SK-N-SH (cell line): ENCODE results near the gene BDKRB2. TPM values are rescaled to one million over a fixed set of nuclear protein-coding genes. Genes with fewer than 3 reads are reported as not detected.

ENCODE experiments used
- CTCF ChIA-PET: fragments of 300-600, 350-600 bp; formaldehyde crosslinking; extraction: SDS; loops from one replicate; lab custom pipeline; 2021; lab: Yijun Ruan, JAX
- POLR2A ChIA-PET: fragments of 350-600 bp; sonication (Branson Sonifier 250); formaldehyde crosslinking; extraction: SDS; loops from one replicate; lab custom pipeline; 2020; ENCODE audit warnings: antibody characterized with exemption, inconsistent platforms; lab: Yijun Ruan, JAX
- DNase-seq: peaks from one replicate; pipeline ENCODE4 v3.0.0; 2012
- H2AFZ ChIP-seq: fragments of 200-600 bp; sonication (generic); 2 replicates; pipeline ENCODE4 v1.8.1; 2016; ENCODE audit warnings: antibody characterized with exemption, mild to moderate bottlenecking, low read depth
- H3F3A ChIP-seq: fragments of 200-600 bp; sonication (generic); replicated peaks from 2 replicates; pipeline ENCODE3; 2016; ENCODE audit warnings: antibody characterized with exemption, mild to moderate bottlenecking; ENCODE audit not compliant: insufficient read depth
- H3K27ac ChIP-seq, 2 experiments: fragments of 200-500 bp in 1 of 2; fragments of 200-600 bp in 1 of 2; sonication (Bioruptor generic) in 1 of 2; sonication (generic), shearing (Covaris generic) in 1 of 2; 2 replicates each; pipeline versions ENCODE4 v1.5.1 to v1.6.1; 2014 to 2016; ENCODE audit warnings: low read depth in 2 of 2, inconsistent platforms in 1 of 2, low read length in 1 of 2, mild to moderate bottlenecking in 1 of 2, mixed read lengths in 1 of 2
- H3K27me3 ChIP-seq: fragments of 200-600 bp; sonication (generic), shearing (Covaris generic); 2 replicates; pipeline ENCODE4 v1.6.1; 2016; ENCODE audit warnings: mixed run types; ENCODE audit not compliant: insufficient read depth
- H3K36me3 ChIP-seq, 2 experiments: fragments of 200-500 bp in 1 of 2; fragments of 200-600 bp in 1 of 2; sonication (Bioruptor generic) in 1 of 2; sonication (generic) in 1 of 2; replicated peaks in 1 of 2; 2 replicates each; pipeline versions ENCODE3 to v1.5.1; 2014 to 2016; ENCODE audit warnings: low read length in 1 of 2, mild to moderate bottlenecking in 1 of 2; ENCODE audit not compliant: insufficient read depth in 2 of 2, control insufficient read depth in 1 of 2
- H3K4me1 ChIP-seq, 2 experiments: fragments of 200-500 bp in 1 of 2; fragments of 200-600 bp in 1 of 2; sonication (Bioruptor generic) in 1 of 2; sonication (generic), shearing (Covaris generic) in 1 of 2; 2 replicates each; pipeline versions ENCODE4 v1.5.1 to v1.6.1; 2014 to 2016; ENCODE audit warnings: low read depth in 1 of 2, low read length in 1 of 2, mixed run types in 1 of 2; ENCODE audit not compliant: insufficient read depth in 2 of 2, control insufficient read depth in 1 of 2
- H3K4me2 ChIP-seq: fragments of 200-600 bp; sonication (generic), shearing (Covaris generic); 2 replicates; pipeline ENCODE4 v1.6.1; 2017; ENCODE audit warnings: mixed run types
- H3K4me3 ChIP-seq, 2 experiments: fragments of 200-500 bp in 1 of 2; fragments of 200-600 bp in 1 of 2; sonication (Bioruptor generic) in 1 of 2; sonication (generic), shearing (Covaris generic) in 1 of 2; 2 replicates each; pipeline versions ENCODE4 v1.5.1 to v1.8.1; 2014 to 2016; ENCODE audit warnings: low read depth in 2 of 2, inconsistent platforms in 1 of 2, low read length in 1 of 2, mild to moderate bottlenecking in 1 of 2, mixed read lengths in 1 of 2, moderate library complexity in 1 of 2
- H3K79me2 ChIP-seq: fragments of 200-600 bp; sonication (generic); 2 replicates; pipeline ENCODE4 v1.8.1; 2017; ENCODE audit warnings: mild to moderate bottlenecking; ENCODE audit not compliant: insufficient read depth
- H3K9ac ChIP-seq: fragments of 200-600 bp; sonication (generic); 2 replicates; pipeline ENCODE4 v1.6.1; 2017; ENCODE audit warnings: mixed run types
- H3K9me2 ChIP-seq: fragments of 200-600 bp; sonication (generic); 2 replicates; pipeline ENCODE4 v1.6.1; 2017; ENCODE audit warnings: mixed run types
- H3K9me3 ChIP-seq: fragments of 200-600 bp; sonication (generic); 2 replicates; pipeline ENCODE4 v1.6.1; 2017; ENCODE audit warnings: mixed run types, mild to moderate bottlenecking, moderate library complexity
- H4K20me1 ChIP-seq: fragments of 200-600 bp; sonication (generic); 2 replicates; pipeline ENCODE4 v1.6.1; 2017; ENCODE audit warnings: mild to moderate bottlenecking, mixed run types; ENCODE audit not compliant: insufficient read depth
- EP300 ChIP-seq, 2 experiments: IDR thresholded peaks; 2 replicates each; pipeline versions ENCODE4 v1.4.0 to v1.6.1; 2012; ENCODE audit warnings: borderline replicate concordance in 1 of 2, low read depth in 1 of 2, low read length in 1 of 2
- FOSL2 ChIP-seq: IDR thresholded peaks from 2 replicates; pipeline ENCODE4 v1.4.0; 2012; ENCODE audit warnings: low read depth, mild to moderate bottlenecking, moderate library complexity, borderline replicate concordance
- MEF2A ChIP-seq: IDR thresholded peaks from 2 replicates; pipeline ENCODE4 v1.4.0; 2012; ENCODE audit warnings: low read depth, borderline replicate concordance
- WGBS: methylation state at CpG from one replicate; pipeline ENCODE4 v1.1.6; 2017; ENCODE audit warnings: low lambda C conversion rate; 5-methylcytosine and 5-hydroxymethylcytosine counted together
- polyA plus RNA-seq, 3 experiments: library from polyadenylated mRNA; depleted of rRNA; stranded (reverse); fragments of >200 nt; gene quantifications; 2 replicates each; pipeline ENCODE4 v1.2.3, GENCODE V29; 2012
- TF ChIP-seq, protein P1 (sequence below): fragments of 150-350 bp; IDR thresholded peaks from 2 replicates; pipeline ENCODE4 v1.6.1; 2017; ENCODE audit warnings: antibody characterized with exemption, low read length, low read depth, borderline replicate concordance

Gene BDKRB2
- polyA plus RNA-seq, 1 of the 3 experiments (the other 2 are of a cell fraction), result 4.8 TPM

DNA sequence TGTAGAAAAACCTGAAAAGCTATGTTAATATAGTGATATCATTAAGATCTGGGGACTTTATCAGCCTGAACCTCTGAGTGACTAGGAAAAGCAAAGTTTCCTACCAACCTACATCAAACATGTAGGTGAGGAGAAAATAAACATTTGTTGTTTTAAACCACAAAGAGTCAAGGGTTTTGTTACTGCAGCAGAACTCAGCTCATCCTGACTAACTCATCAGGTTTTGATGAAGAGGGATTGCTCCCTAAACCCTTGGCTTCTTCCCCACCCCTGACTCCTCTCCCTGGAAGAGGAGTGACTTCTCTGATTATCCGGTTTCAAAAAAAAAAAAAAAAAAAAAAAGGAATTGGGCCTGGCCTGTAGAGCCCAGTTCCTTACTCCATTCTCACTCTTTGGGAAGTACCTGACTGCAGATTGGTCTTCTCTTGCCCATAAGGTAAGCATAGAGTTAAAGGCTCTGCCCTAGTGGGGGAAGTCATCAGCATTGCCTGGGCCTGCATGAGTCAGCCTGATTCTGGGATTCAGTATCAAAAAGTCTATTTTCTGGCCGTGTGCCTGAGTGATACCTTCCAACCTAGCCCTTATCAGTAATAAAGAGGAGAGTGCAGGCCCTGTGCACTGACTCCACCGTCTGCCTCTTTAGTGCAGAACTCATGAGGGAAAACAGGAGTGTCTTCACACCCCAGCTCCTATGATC lies 68.3 kb downstream of the BDKRB2 start (continued):
- peak; percentile 68; the same call in 1 of the 2 replicates for TF ChIP-seq FOSL2
- TF ChIP-seq, protein P1, sequence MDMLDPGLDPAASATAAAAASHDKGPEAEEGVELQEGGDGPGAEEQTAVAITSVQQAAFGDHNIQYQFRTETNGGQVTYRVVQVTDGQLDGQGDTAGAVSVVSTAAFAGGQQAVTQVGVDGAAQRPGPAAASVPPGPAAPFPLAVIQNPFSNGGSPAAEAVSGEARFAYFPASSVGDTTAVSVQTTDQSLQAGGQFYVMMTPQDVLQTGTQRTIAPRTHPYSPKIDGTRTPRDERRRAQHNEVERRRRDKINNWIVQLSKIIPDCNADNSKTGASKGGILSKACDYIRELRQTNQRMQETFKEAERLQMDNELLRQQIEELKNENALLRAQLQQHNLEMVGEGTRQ, result no peak

DNA sequence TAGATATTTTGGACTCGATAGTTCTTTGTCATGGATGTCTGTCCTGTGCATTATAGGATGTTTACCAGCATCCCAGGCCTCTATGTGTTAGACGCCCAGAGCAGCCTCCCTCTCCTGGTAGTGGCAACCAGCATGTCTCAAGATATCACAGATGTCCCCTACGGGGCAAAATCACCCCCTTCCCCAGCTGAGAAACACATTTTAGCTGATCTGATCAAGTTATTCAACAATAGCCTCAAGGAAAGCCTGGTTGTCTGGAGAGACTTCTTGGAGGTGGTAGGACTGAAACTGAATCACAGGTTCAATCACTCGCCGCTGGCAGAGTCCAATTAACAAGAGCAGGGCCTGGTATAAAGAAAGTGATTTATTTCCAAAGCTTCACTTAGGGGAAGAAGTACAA lies 69.0 kb downstream of the BDKRB2 start:
- TF ChIP-seq, protein P1, result no peak
- no peak for TF ChIP-seq MEF2A
- CTCF ChIA-PET, result interaction anchor here (0.6 to 18.9 kb wide), 15 partner anchors 12 to 276 kb away, joined by 3 to 920 read pairs (median 17); partner anchors contain the start of gene BDKRB2
- no peaks in the 10 kb centered on the region for H3K27me3 ChIP-seq
- peaks cover 18% of the 10 kb centered on the region for H3F3A ChIP-seq
- peak overlapping the region; percentile 3; the same call in 1 of the 2 replicates for H3K9ac ChIP-seq
- H3K4me1 ChIP-seq, result peaks cover 29 to 32% of the 10 kb centered on the region in 2 experiments
- no peak overlapping the region for H3K4me3 ChIP-seq
- no peaks in the 10 kb centered on the region for H3K79me2 ChIP-seq
- H3K36me3 ChIP-seq, result no peaks in the 10 kb centered on the region
- peak overlapping the region; percentile 7 to 68; a peak in 3 of 4 replicates for H3K27ac ChIP-seq
- POLR2A ChIA-PET, result interaction anchor here (1.3 to 1.5 kb wide), 3 partner anchors 12 to 183 kb away, joined by 4 to 6 read pairs (median 5); no protein-coding TSS in a partner anchor
- H4K20me1 ChIP-seq, result no peaks in the 10 kb centered on the region
- H3K4me2 ChIP-seq, result no peak overlapping the region
- WGBS, result 88% methylated on average over 5 of the region's 5 CpGs
- H3K9me3 ChIP-seq, result no peaks in the 10 kb centered on the region; the same call in 1 of the 2 replicates
- no peak for DNase-seq
- peak overlapping the region; percentile 20; the same call in 1 of the 2 replicates for H2AFZ ChIP-seq
- H3K9me2 ChIP-seq, result no peaks in the 10 kb centered on the region

DNA sequence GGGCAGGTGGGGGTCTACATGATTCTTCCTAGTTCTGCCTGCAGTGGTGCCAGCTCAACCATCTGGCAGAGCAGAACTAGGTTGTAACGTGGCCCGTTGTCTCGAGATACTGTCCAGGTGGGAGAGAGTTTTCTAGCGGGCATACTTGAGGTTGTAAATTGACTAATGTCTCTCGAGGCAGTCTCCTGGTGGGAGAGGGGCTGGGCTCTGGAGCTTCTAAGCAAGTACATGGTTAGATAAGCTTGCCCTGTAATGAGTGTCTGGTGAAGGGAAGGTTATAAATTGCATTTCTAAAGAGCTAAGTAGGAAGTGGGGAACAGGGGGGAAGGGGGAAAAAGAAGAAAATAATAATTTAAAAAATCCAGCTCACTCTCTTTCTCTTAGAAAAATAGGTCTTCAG lies 69.5 kb downstream of the BDKRB2 start:
- H4K20me1 ChIP-seq, result no peaks in the 10 kb centered on the region
- CTCF ChIA-PET, result interaction anchor here (0.6 to 18.9 kb wide), 25 partner anchors 8 to 712 kb away, joined by 3 to 920 read pairs (median 12); partner anchors contain the start of gene BDKRB2
- H3F3A ChIP-seq, result peaks cover 17% of the 10 kb centered on the region
- no peaks in the 10 kb centered on the region for H3K79me2 ChIP-seq
- peak overlapping the region; percentile 67 to 68 for H3K27ac ChIP-seq
- H3K9me3 ChIP-seq, result no peaks in the 10 kb centered on the region; the same call in 1 of the 2 replicates
- no peak for DNase-seq
- 63% methylated on average over 5 of the region's 5 CpGs for WGBS
- H3K9ac ChIP-seq, result no peak overlapping the region
- no peaks in the 10 kb centered on the region for H3K9me2 ChIP-seq
- peak overlapping the region; percentile 20; the same call in 1 of the 2 replicates for H2AFZ ChIP-seq
- no peak overlapping the region for H3K4me3 ChIP-seq
- H3K27me3 ChIP-seq, result no peaks in the 10 kb centered on the region
- TF ChIP-seq FOSL2, result no peak
- TF ChIP-seq EP300 (IDR thresholded peaks at IDR 0.05; ENCODE audit: borderline replicate concordance in 1 of 2, low read depth in 1 of 2, low read length in 1 of 2), result no peak
- TF ChIP-seq, all 33 proteins: peak for 0
- H3K36me3 ChIP-seq, result no peaks in the 10 kb centered on the region
- peak overlapping the region; percentile 53; the same call in 1 of the 2 replicates for H3K4me2 ChIP-seq
- POLR2A ChIA-PET, result interaction anchor here (0.5 to 2.7 kb wide), 7 partner anchors 12 to 184 kb away, joined by 3 to 8 read pairs (median 5); no protein-coding TSS in a partner anchor
- peaks cover 26 to 28% of the 10 kb centered on the region in 2 experiments for H3K4me1 ChIP-seq
